GM06990 (cell line): ENCODE results near the gene ZNF853.

Experiments
- DNase-seq: peaks from one replicate; pipeline ENCODE4 v3.0.0-alpha.2; 2011; ENCODE audit not compliant: insufficient read length; ENCODE audit errors: extremely low read depth
- H3K27me3 ChIP-seq: replicated peaks from 2 replicates; pipeline ENCODE4 v1.6.0; 2011; ENCODE audit warnings: low read length; ENCODE audit not compliant: control insufficient read depth, insufficient read depth
- H3K36me3 ChIP-seq: 2 replicates; pipeline ENCODE4 v1.5.1; 2011; ENCODE audit warnings: low read length; ENCODE audit not compliant: control insufficient read depth, insufficient read depth
- H3K4me3 ChIP-seq: replicated peaks from 2 replicates; pipeline ENCODE4 v1.5.1; 2011; ENCODE audit warnings: low read depth, mild to moderate bottlenecking, control low read depth, low read length
- CTCF ChIP-seq: IDR thresholded peaks from 2 replicates; pipeline ENCODE4 v1.5.1; 2011; ENCODE audit warnings: low read length, control low read depth, mild to moderate bottlenecking, inconsistent platforms; ENCODE audit not compliant: insufficient read depth, poor library complexity, severe bottlenecking

ZNF853 gene

GRCh38 chr7:6642861-6643640 is 27.6 kb downstream of the ZNF853 start:
- H3K4me3 ChIP-seq, result no peak overlapping the region
- TF ChIP-seq CTCF, result no peak
- H3K36me3 ChIP-seq, result peaks cover 38% of the 10 kb centered on the region
- H3K27me3 ChIP-seq, result no peaks in the 10 kb centered on the region
- no peak for DNase-seq

GRCh38 chr7:6643915-6644625 is 28.7 kb downstream of the ZNF853 start:
- Histone ChIP-seq H3K4me3 (no peak overlapping the region), H3K27me3 (no peaks in the 10 kb centered on the region), H3K36me3 (peaks cover 45% of the 10 kb centered on the region)
- no peak for DNase-seq
- no peak for TF ChIP-seq CTCF

GRCh38 chr7:6644728-6645127 is 29.3 kb downstream of the ZNF853 start:
- Histone ChIP-seq H3K36me3 (peaks cover 47% of the 10 kb centered on the region), H3K27me3 (no peaks in the 10 kb centered on the region), H3K4me3 (no peak overlapping the region)
- TF ChIP-seq CTCF, result no peak
- DNase-seq, result no peak

GRCh38 chr7:6646465-6646864 is 31.1 kb downstream of the ZNF853 start:
- no peak for TF ChIP-seq CTCF
- DNase-seq, result no peak
- H3K27me3 ChIP-seq, result no peaks in the 10 kb centered on the region
- no peak overlapping the region for H3K4me3 ChIP-seq
- H3K36me3 ChIP-seq, result peaks cover 53% of the 10 kb centered on the region

- Histone ChIP-seq H3K36me3 (peaks cover 58% of the 10 kb centered on the region), H3K27me3 (no peaks in the 10 kb centered on the region), H3K4me3 (no peak overlapping the region)
- no peak for TF ChIP-seq CTCF
- no peak for DNase-seq
Measured at GRCh38 chr7:6647080-6647479, 31.7 kb downstream of the ZNF853 start.
